ENCODE results near the gene APOD. TPM values are rescaled to one million over a fixed set of nuclear protein-coding genes. Genes with fewer than 3 reads are reported as not detected.

APOD gene
- total RNA-seq, 1 experiment from 2014 or later = 104 TPM

GRCh38 chr3:195571361-195571760 lies 12.4 kb downstream of the APOD start:
- no peak for DNase-seq (ENCODE audit: low read depth, low spot score)
- in situ Hi-C loops (cut with HindIII; ENCODE audit: low pct_unique_long_range_greater_than_20kb, low sequenced_read_pairs) = no loop called here

- in situ Hi-C loops (cut with HindIII; ENCODE audit: low pct_unique_long_range_greater_than_20kb, low sequenced_read_pairs) = no loop called here
- no peak for DNase-seq (ENCODE audit: low read depth, low spot score)
Observed at GRCh38 chr3:195570912-195571311, 12.8 kb downstream of the APOD start.

- DNase-seq (ENCODE audit: low read depth, low spot score) = no peak
- in situ Hi-C loops (cut with HindIII; ENCODE audit: low pct_unique_long_range_greater_than_20kb, low sequenced_read_pairs) = no loop called here
Observed at GRCh38 chr3:195570344-195570743, 13.4 kb downstream of the APOD start.

DNA sequence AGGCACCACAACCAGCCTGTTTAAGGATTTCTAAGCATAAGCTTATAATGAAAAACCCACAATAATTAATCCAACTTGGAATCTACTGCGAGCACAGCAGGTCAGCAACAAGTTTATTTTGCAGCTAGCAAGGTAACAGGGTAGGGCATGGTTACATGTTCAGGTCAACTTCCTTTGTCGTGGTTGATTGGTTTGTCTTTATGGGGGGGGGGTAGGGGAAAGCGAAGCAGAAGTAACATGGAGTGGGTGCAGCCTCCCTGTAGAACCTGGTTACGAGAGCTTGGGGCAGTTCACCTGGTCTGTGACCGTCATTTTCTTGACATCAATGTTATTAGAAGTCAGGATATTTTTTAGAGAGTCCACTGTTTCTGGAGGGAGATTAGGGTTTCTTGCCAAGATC lies 15.1 kb downstream of the APOD start:
- in situ Hi-C loops (cut with HindIII; ENCODE audit: low pct_unique_long_range_greater_than_20kb, low sequenced_read_pairs) = no loop called here

DNA sequence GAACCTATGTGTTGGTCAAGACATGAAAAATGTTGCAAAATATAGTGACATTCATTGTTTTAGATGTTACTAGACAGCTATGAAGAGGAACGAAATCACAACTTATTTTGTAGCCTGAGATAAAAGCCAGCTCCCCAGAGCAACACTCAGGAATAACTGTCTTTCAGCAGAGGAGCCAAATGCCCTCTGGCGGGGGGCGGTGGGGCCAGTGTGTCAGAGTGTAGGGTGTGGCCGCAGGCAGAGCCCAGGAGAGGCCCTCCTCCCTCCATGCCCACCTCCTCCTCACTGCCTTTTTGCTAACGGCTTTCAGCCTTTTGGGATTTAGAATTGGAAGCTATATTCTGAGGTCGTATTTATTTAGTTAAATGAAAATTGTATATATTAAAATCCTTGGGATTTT lies 16.9 kb downstream of the APOD start:
- DNase-seq (ENCODE audit: low read depth, low spot score) = peak; percentile 40
- in situ Hi-C loops (cut with HindIII; ENCODE audit: low pct_unique_long_range_greater_than_20kb, low sequenced_read_pairs) = no loop called here

More for the DNA sequence above, 15.1 kb downstream of the APOD start:
- no peak for DNase-seq (ENCODE audit: low read depth, low spot score)

DNA sequence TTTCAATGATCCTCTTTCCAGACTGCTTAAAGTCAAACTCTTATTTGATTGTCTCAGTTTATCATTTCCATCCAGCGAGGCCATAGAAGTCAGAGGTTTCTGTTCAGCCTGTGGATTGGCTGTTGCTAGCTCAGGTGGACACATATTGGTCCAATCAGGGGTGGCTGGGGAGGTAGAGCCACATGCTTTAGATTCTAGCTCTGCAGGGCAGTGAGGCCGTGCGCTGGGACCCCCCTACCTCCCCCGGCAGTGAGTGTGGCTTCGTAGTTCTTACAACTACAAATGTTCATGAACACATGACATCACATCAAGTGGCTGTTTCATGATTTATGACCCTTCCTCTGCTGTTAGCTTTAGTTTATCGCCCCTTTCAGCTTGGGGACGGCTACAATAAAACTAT lies 18.0 kb downstream of the APOD start:
- no peak for DNase-seq (ENCODE audit: low read depth, low spot score)
- in situ Hi-C loops (cut with HindIII; ENCODE audit: low pct_unique_long_range_greater_than_20kb, low sequenced_read_pairs) = no loop called here

DNA sequence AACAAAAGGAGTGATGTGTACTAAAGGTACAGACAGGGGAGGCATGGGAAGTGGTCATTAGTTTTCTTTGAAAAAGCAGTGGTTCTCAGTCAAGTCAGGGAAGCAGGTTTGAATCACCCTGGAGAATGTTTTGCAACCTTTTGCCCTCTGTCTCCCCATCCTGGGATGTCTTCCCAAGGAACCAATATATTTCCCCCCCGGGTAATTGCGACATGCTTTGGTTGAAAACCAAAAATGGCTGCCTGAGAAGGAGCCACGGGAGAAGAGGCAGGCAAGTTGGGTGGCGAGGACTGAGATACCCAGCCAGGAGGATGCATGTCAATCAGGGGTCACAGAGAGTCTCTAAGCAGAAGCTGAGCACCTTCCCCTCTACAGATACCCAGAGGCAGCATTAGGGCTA lies 20.4 kb downstream of the APOD start:
- in situ Hi-C loops (cut with HindIII; ENCODE audit: low pct_unique_long_range_greater_than_20kb, low sequenced_read_pairs) = no loop called here
- DNase-seq (ENCODE audit: low read depth, low spot score) = no peak

- in situ Hi-C loops (cut with HindIII; ENCODE audit: low pct_unique_long_range_greater_than_20kb, low sequenced_read_pairs) = no loop called here
- no peak for DNase-seq (ENCODE audit: low read depth, low spot score)
Observed at GRCh38 chr3:195559723-195560409, 23.9 kb downstream of the APOD start.

GRCh38 chr3:195558602-195559001 lies 25.1 kb downstream of the APOD start:
- DNase-seq (ENCODE audit: low read depth, low spot score) = peak; percentile 75
- in situ Hi-C loops (cut with HindIII; ENCODE audit: low pct_unique_long_range_greater_than_20kb, low sequenced_read_pairs) = no loop called here

- in situ Hi-C loops (cut with HindIII; ENCODE audit: low pct_unique_long_range_greater_than_20kb, low sequenced_read_pairs) = no loop called here
- no peak for DNase-seq (ENCODE audit: low read depth, low spot score)
Observed at GRCh38 chr3:195557322-195557721, 26.4 kb downstream of the APOD start.

GRCh38 chr3:195556390-195556789 lies 27.4 kb downstream of the APOD start:
- DNase-seq (ENCODE audit: low read depth, low spot score) = peak; percentile 73
- in situ Hi-C loops (cut with HindIII; ENCODE audit: low pct_unique_long_range_greater_than_20kb, low sequenced_read_pairs) = no loop called here

- in situ Hi-C loops (cut with HindIII; ENCODE audit: low pct_unique_long_range_greater_than_20kb, low sequenced_read_pairs) = no loop called here
- DNase-seq (ENCODE audit: low read depth, low spot score) = no peak
Observed at GRCh38 chr3:195555110-195555509, 28.6 kb downstream of the APOD start.

DNA sequence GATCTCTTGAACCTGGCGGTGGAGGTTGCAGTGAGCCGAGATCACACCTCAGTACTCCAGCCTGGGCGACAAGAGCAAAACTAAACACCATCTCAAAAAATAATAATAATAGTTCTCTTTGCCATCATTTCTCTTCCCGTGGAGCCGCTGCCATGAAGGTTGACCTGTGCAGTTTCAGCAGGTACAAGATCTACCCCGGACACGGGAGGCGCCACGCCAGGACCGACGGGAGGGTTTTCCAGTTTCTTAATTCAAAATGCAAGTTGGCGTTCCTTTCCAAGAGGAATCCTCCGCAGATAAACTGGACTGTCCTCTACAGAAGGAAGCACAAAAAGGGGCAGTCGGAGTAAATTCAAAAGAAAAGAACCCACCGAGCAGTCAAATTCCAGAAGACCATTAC lies 29.3 kb downstream of the APOD start:
- DNase-seq (ENCODE audit: low read depth, low spot score) = no peak

DNA sequence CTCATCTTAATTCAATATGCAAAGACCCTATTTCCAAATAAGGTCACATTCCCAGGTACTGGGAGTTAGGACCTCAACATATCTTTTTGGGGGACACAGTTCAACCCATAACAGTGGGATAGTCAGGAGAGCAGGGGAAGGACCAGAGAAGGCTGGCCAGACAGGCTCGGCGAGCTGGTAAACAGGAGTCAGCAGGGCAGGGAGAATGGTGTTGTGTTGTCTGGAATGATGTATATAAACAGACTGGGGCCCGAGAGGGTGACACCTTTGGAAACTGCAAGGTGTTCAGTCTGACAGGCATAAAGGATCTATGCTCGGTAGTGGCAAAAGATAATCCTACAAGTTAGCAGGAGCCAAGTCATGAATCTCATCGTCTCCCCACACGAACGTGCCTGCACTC lies 30.5 kb downstream of the APOD start:
- in situ Hi-C loops (cut with HindIII; ENCODE audit: low pct_unique_long_range_greater_than_20kb, low sequenced_read_pairs) = no loop called here
- DNase-seq (ENCODE audit: low read depth, low spot score) = no peak

More for the DNA sequence above, 29.3 kb downstream of the APOD start:
- in situ Hi-C loops (cut with HindIII; ENCODE audit: low pct_unique_long_range_greater_than_20kb, low sequenced_read_pairs) = no loop called here

DNA sequence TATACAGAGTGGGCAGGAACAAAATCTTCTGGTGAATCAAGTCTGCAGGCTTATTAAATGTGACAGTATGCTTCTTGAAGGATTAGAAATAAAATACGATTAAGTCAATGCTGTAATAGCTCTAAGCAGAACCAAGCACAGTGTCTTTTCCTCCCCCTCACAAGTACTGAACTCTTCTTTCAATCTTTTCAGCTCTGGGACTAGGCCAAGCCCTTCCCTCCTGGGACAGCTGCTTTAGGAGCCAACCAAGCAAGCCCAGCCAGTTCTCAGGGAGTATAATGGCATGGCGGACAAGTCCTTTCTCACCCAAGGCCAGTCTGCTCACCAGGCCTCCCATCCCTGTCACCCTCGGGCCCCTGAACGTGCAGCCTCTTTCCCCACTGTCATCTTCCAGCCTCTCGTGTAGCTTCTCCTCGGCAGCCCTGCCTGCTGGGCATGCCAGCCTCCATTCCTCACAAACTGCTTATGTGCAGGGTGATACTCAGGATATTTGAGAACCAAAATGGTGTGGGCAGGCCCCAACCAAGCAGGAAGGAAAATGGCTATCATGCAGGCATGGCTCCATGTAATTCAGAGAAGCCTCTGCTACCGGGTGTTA lies 32.3 kb downstream of the APOD start:
- DNase-seq (ENCODE audit: low read depth, low spot score) = peak; percentile 19
- in situ Hi-C loops (cut with HindIII; ENCODE audit: low pct_unique_long_range_greater_than_20kb, low sequenced_read_pairs) = no loop called here

DNA sequence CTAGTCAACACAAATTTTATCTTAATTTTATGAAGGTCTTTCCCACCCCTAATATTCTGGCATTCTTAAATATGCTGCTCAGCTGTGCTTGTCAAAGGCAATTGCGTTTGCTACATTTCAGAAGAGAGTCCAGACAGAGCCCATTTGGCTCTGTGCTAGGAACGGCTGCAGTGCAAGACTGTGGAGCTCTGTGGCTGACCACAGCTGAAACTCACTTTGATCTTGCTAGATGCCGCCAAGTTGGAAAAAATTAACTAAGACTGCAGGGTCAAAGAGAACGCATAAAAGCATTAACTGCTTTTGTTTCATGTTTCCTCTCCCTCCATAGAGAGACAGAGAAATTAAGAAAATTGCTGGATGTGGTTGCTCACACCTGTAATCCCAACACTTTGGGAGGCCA lies 33.0 kb downstream of the APOD start:
- DNase-seq (ENCODE audit: low read depth, low spot score) = no peak

GRCh38 chr3:195549931-195550519 lies 33.7 kb downstream of the APOD start:
- no peak for DNase-seq (ENCODE audit: low read depth, low spot score)
- in situ Hi-C loops (cut with HindIII; ENCODE audit: low pct_unique_long_range_greater_than_20kb, low sequenced_read_pairs) = no loop called here

More for the DNA sequence above, 33.0 kb downstream of the APOD start:
- in situ Hi-C loops (cut with HindIII; ENCODE audit: low pct_unique_long_range_greater_than_20kb, low sequenced_read_pairs) = no loop called here

GRCh38 chr3:195548987-195549386 lies 34.8 kb downstream of the APOD start:
- in situ Hi-C loops (cut with HindIII; ENCODE audit: low pct_unique_long_range_greater_than_20kb, low sequenced_read_pairs) = no loop called here
- DNase-seq (ENCODE audit: low read depth, low spot score) = no peak

DNA sequence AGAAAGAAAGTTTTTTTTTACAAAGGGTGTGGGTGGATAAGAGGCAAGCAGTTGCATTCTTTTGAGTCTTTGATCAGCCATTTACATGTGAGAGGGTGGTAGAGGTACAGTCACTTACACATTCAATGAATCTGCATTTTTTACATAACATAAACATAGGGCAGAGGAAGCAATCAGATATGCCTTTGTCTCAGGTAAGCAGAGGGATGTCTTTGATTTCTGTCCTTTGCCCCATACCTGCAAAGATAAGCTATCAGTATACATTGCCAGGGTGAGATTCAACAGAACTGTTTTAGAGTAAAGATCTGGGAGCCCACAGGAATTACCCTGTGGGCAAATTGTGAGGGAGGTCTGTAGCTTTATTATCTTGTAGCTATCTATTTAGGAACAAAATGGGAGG lies 35.2 kb downstream of the APOD start:
- in situ Hi-C loops (cut with HindIII; ENCODE audit: low pct_unique_long_range_greater_than_20kb, low sequenced_read_pairs) = no loop called here
- DNase-seq (ENCODE audit: low read depth, low spot score) = no peak
